Neural cell (in vitro differentiated cells): ENCODE measurements around the gene NOP56. TPM values are rescaled to one million over a fixed set of nuclear protein-coding genes. Genes with fewer than 3 reads are reported as not detected.

Experiments used
- H2AFZ ChIP-seq: fragments of 200-600, 300-800 bp; sonication (generic), shearing (Covaris generic); 2 replicates; pipeline ENCODE4 v1.6.0; 2014; ENCODE audit warnings: low read depth, mild to moderate bottlenecking, antibody characterized with exemption, low read length, moderate library complexity
- H3F3A ChIP-seq: fragments of 200-600 bp; shearing (Covaris generic); 2 replicates; pipeline ENCODE4 v1.6.1; 2016; ENCODE audit warnings: mild to moderate bottlenecking, moderate library complexity, mixed read lengths, antibody characterized with exemption, low read length; ENCODE audit not compliant: insufficient read depth, poor library complexity, severe bottlenecking
- H3K27ac ChIP-seq: fragments of 200-600, 300-800 bp; sonication (generic), shearing (Covaris generic); 2 replicates; pipeline ENCODE4 v1.5.1; 2014; ENCODE audit warnings: mild to moderate bottlenecking, low read length, moderate library complexity
- H3K27me3 ChIP-seq: fragments of 300-800, 200-600 bp; sonication (generic), shearing (Covaris generic); 2 replicates; pipeline ENCODE4 v1.6.0; 2014; ENCODE audit warnings: mild to moderate bottlenecking, low read depth, low read length, moderate library complexity; ENCODE audit not compliant: insufficient read depth
- H3K36me3 ChIP-seq: fragments of 300-800, 200-600 bp; sonication (generic), shearing (Covaris generic); 2 replicates; pipeline ENCODE4 v1.5.1; 2014; ENCODE audit warnings: mild to moderate bottlenecking, antibody characterized with exemption, low read length, moderate library complexity; ENCODE audit not compliant: insufficient read depth
- H3K4me2 ChIP-seq: fragments of 300-800, 200-600 bp; sonication (generic), shearing (Covaris generic); 2 replicates; pipeline ENCODE4 v1.6.0; 2014; ENCODE audit warnings: mild to moderate bottlenecking, low read length
- H3K4me3 ChIP-seq: fragments of 300-800, 200-600 bp; sonication (generic), shearing (Covaris generic); 2 replicates; pipeline ENCODE4 v1.5.1; 2014; ENCODE audit warnings: mild to moderate bottlenecking, low read length, moderate library complexity
- H3K79me2 ChIP-seq: fragments of 200-600 bp; shearing (Covaris generic); replicated peaks from 2 replicates; pipeline ENCODE4 v1.6.0; 2014; ENCODE audit warnings: mild to moderate bottlenecking, low read length, moderate library complexity; ENCODE audit not compliant: insufficient read depth
- H3K9ac ChIP-seq: fragments of 300-800, 200-600 bp; sonication (generic), shearing (Covaris generic); 2 replicates; pipeline ENCODE4 v1.6.1; 2016; ENCODE audit warnings: mild to moderate bottlenecking, low read length, mixed read lengths
- H3K9me2 ChIP-seq: fragments of 200-600 bp; shearing (Covaris generic); 2 replicates; pipeline ENCODE4 v1.6.1; 2016; ENCODE audit warnings: mild to moderate bottlenecking, low read length, mixed read lengths; ENCODE audit not compliant: insufficient read depth
- H3K9me3 ChIP-seq: fragments of 200-600, 300-800 bp; sonication (generic), shearing (Covaris generic); 2 replicates; pipeline ENCODE4 v1.6.1; 2016; ENCODE audit warnings: mild to moderate bottlenecking, mixed run types, low read length, moderate library complexity, mixed read lengths
- H4K20me1 ChIP-seq: fragments of 200-600 bp; shearing (Covaris generic); 2 replicates; pipeline ENCODE4 v1.6.1; 2016; ENCODE audit warnings: mild to moderate bottlenecking, mixed run types; ENCODE audit not compliant: insufficient read depth
- EP300 ChIP-seq: fragments of 450-650 bp; conservative IDR thresholded peaks from 2 replicates; pipeline ENCODE4 v1.6.1; 2014; ENCODE audit warnings: antibody characterized with exemption, mild to moderate bottlenecking, moderate library complexity; ENCODE audit not compliant: poor library complexity, severe bottlenecking
- EZH2 ChIP-seq: fragments of 200-600, 300-800 bp; shearing (Covaris generic), sonication (generic); IDR thresholded peaks from 2 replicates; pipeline ENCODE4 v1.6.1; 2014; ENCODE audit warnings: antibody characterized with exemption, low read length, borderline replicate concordance, mild to moderate bottlenecking; ENCODE audit not compliant: insufficient read depth, poor library complexity, severe bottlenecking
- MXI1 ChIP-seq: fragments of 450-650 bp; conservative IDR thresholded peaks from 2 replicates; pipeline ENCODE4 v1.6.1; 2014; ENCODE audit warnings: antibody characterized with exemption, mild to moderate bottlenecking; ENCODE audit not compliant: poor library complexity, severe bottlenecking
- POLR2AphosphoS5 ChIP-seq: IDR thresholded peaks from 2 replicates; pipeline ENCODE4 v1.6.1; 2012
- RAD21 ChIP-seq: fragments of 450-650 bp; conservative IDR thresholded peaks from 2 replicates; pipeline ENCODE4 v1.6.1; 2014; ENCODE audit warnings: antibody characterized with exemption, mild to moderate bottlenecking, moderate library complexity
- SMC3 ChIP-seq: fragments of 450-650 bp; conservative IDR thresholded peaks from 2 replicates; pipeline ENCODE4 v1.6.1; 2014; ENCODE audit warnings: antibody characterized with exemption, mild to moderate bottlenecking, moderate library complexity; ENCODE audit not compliant: poor library complexity
- TAF1 ChIP-seq: IDR thresholded peaks from 2 replicates; pipeline ENCODE4 v1.6.1; 2012; ENCODE audit warnings: low read depth
- polyA plus RNA-seq: library from polyadenylated mRNA; depleted of rRNA; stranded (reverse); fragments of >200 nt; gene quantifications from 2 replicates; pipeline ENCODE4 v1.2.3, GENCODE V29; 2014
- TF ChIP-seq, protein P1 (sequence below): IDR thresholded peaks from 2 replicates; pipeline ENCODE4 v1.6.1; 2012; ENCODE audit warnings: borderline replicate concordance
- TF ChIP-seq, protein P2 (sequence below): fragments of 450-650 bp; IDR thresholded peaks from 2 replicates; pipeline ENCODE4 v1.5.1; 2014; ENCODE audit warnings: antibody characterized with exemption, mild to moderate bottlenecking, moderate library complexity; ENCODE audit not compliant: poor library complexity, severe bottlenecking

Gene NOP56
- polyA plus RNA-seq, 1 donor from 2014 or later = 188 TPM

DNA sequence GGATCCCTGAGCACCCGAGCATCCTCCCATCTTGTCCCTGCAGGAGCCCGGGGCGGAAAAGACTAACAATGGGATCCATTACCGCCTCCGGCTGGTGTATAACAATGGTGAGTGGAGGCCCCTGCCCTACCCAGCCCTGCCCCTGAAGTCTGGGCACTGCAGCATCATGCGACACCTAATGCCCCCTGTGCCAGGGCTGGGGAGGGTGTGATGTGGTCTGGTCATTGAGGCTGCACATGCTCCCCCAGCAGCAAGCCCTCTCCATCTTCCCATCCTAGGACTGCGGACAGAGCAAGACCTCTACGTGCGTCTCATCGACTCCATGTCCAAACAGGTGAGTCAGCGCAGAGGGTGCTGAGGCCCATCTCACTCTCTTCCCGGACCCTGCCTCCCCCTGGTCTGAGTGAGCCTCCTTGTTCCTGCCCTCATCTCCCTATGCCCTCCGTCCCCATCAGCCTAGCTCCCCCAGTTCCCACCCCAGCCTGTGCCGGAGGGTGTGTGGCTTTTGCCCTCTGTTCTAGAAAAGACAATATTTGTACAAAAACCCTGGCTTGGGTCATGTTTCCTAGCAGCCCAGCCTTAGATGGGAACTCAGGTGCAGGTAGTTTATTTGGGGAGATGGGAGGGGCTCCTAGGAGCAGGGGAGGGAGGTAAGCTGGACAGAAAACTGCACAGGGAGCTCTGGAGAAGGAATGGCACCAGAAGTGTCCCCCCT is 53.7 kb downstream of the NOP56 start:
- no peak overlapping the region for H3K4me2 ChIP-seq
- no peak overlapping the region for H2AFZ ChIP-seq

DNA sequence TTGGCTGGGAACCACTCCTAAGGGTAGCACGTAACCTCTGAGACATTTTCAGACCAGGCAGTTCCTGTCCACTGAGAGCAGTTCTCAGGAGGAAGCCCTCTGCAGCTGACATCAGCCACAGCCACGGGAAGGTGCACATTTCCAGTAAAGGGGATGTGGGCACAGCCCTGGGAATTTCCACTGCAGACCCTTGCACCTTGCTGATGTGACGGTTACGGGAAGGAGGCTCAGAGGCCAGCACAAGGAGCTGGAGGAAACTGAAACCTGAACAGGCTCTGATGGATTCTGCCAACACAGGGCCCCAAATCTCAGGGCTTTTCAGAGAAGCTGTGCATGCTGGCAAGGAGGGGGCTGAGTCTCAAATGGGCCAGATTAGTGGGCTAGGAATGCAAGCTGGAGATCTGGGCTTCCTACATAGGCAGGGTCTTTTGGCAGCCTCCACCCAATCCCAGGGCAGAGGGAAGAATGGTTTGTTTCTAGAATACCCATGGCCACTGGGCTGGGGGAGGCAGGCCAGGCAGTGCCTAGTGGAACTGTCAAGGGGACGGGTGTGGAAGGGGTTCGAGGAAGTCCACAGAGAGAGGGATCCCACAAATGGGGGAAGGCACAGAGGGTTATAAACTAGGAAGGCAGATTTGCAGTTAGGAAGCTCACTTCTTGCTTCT is 54.4 kb downstream of the NOP56 start:
- H3K27me3 ChIP-seq = no peaks in the 10 kb centered on the region
- H3K79me2 ChIP-seq = no peaks in the 10 kb centered on the region
- H3K36me3 ChIP-seq = no peaks in the 10 kb centered on the region
- no peaks in the 10 kb centered on the region for H3F3A ChIP-seq
- H3K4me2 ChIP-seq = no peak overlapping the region
- no peaks in the 10 kb centered on the region for H3K9me2 ChIP-seq
- H3K27ac ChIP-seq = no peak overlapping the region
- TF ChIP-seq SMC3 (no peak), RAD21 (no peak), EZH2 (no peak), EP300 (no peak), TAF1 (no peak)
- TF ChIP-seq, protein P1, sequence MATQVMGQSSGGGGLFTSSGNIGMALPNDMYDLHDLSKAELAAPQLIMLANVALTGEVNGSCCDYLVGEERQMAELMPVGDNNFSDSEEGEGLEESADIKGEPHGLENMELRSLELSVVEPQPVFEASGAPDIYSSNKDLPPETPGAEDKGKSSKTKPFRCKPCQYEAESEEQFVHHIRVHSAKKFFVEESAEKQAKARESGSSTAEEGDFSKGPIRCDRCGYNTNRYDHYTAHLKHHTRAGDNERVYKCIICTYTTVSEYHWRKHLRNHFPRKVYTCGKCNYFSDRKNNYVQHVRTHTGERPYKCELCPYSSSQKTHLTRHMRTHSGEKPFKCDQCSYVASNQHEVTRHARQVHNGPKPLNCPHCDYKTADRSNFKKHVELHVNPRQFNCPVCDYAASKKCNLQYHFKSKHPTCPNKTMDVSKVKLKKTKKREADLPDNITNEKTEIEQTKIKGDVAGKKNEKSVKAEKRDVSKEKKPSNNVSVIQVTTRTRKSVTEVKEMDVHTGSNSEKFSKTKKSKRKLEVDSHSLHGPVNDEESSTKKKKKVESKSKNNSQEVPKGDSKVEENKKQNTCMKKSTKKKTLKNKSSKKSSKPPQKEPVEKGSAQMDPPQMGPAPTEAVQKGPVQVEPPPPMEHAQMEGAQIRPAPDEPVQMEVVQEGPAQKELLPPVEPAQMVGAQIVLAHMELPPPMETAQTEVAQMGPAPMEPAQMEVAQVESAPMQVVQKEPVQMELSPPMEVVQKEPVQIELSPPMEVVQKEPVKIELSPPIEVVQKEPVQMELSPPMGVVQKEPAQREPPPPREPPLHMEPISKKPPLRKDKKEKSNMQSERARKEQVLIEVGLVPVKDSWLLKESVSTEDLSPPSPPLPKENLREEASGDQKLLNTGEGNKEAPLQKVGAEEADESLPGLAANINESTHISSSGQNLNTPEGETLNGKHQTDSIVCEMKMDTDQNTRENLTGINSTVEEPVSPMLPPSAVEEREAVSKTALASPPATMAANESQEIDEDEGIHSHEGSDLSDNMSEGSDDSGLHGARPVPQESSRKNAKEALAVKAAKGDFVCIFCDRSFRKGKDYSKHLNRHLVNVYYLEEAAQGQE = no peak
- H3K9ac ChIP-seq = no peak overlapping the region
- H2AFZ ChIP-seq = no peak overlapping the region
- H3K4me3 ChIP-seq = no peak overlapping the region
- H4K20me1 ChIP-seq = no peaks in the 10 kb centered on the region
- no peaks in the 10 kb centered on the region for H3K9me3 ChIP-seq

More for the DNA sequence above, 53.7 kb downstream of the NOP56 start:
- H3K4me3 ChIP-seq = no peak overlapping the region
- TF ChIP-seq RAD21 (no peak), EZH2 (no peak), MXI1 (no peak), TAF1 (no peak), POLR2AphosphoS5 (no peak)
- TF ChIP-seq, protein P1 = no peak
- TF ChIP-seq, protein P2, sequence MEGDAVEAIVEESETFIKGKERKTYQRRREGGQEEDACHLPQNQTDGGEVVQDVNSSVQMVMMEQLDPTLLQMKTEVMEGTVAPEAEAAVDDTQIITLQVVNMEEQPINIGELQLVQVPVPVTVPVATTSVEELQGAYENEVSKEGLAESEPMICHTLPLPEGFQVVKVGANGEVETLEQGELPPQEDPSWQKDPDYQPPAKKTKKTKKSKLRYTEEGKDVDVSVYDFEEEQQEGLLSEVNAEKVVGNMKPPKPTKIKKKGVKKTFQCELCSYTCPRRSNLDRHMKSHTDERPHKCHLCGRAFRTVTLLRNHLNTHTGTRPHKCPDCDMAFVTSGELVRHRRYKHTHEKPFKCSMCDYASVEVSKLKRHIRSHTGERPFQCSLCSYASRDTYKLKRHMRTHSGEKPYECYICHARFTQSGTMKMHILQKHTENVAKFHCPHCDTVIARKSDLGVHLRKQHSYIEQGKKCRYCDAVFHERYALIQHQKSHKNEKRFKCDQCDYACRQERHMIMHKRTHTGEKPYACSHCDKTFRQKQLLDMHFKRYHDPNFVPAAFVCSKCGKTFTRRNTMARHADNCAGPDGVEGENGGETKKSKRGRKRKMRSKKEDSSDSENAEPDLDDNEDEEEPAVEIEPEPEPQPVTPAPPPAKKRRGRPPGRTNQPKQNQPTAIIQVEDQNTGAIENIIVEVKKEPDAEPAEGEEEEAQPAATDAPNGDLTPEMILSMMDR = no peak
- H3K27me3 ChIP-seq = no peaks in the 10 kb centered on the region
- H3K79me2 ChIP-seq = no peaks in the 10 kb centered on the region
- H3K9ac ChIP-seq = no peak overlapping the region
- H3K9me2 ChIP-seq = no peaks in the 10 kb centered on the region
- H4K20me1 ChIP-seq = no peaks in the 10 kb centered on the region
- no peak overlapping the region for H3K27ac ChIP-seq
- no peaks in the 10 kb centered on the region for H3K9me3 ChIP-seq
- H3K36me3 ChIP-seq = no peaks in the 10 kb centered on the region
- no peaks in the 10 kb centered on the region for H3F3A ChIP-seq
